ENCODE measurements around the gene MAMDC4.

DNA sequence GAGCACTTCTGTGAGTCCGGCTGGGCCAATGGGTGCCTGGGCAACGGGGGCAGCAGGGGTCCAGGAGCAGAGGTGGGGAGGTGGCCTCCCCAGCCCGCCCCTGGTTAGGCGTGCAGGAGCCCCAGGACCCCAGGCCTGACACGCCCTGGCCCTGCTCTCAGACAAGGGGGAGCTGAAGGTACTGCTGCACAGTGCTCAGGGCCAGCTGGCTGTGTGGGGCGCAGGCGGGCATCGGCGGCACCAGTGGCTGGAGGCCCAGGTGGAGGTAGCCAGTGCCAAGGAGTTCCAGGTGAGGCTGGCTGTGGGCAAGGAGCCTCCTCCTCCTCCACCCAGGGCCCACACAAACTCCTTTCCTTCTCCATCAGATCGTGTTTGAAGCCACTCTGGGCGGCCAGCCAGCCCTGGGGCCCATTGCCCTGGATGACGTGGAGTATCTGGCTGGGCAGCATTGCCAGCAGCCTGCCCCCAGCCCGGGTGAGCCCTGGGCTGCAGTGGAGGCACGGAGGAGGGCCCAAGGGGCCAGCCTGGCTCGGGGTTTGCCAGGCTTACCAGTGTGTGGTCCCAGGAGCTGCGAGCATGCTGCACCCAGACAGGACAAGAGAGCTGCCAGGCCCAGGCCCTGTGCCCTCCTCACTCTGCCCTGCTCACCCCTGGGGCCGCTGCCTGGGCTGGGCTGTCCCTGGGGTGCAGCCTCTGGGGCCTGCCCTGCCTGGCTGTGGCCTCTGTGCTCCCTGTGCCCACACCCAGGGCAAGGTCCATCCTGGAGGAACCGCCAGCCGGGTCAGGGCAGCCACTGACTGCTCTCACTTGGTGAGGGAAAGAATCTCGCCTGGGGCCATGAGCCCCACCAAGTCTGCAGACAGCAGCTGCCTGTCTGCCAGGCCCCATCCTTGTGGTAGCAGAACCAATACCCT lies 7.0 kb downstream of the MAMDC4 start:
- TF ChIP-seq, protein P1, sequence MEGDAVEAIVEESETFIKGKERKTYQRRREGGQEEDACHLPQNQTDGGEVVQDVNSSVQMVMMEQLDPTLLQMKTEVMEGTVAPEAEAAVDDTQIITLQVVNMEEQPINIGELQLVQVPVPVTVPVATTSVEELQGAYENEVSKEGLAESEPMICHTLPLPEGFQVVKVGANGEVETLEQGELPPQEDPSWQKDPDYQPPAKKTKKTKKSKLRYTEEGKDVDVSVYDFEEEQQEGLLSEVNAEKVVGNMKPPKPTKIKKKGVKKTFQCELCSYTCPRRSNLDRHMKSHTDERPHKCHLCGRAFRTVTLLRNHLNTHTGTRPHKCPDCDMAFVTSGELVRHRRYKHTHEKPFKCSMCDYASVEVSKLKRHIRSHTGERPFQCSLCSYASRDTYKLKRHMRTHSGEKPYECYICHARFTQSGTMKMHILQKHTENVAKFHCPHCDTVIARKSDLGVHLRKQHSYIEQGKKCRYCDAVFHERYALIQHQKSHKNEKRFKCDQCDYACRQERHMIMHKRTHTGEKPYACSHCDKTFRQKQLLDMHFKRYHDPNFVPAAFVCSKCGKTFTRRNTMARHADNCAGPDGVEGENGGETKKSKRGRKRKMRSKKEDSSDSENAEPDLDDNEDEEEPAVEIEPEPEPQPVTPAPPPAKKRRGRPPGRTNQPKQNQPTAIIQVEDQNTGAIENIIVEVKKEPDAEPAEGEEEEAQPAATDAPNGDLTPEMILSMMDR (IDR thresholded peaks at IDR 0.05 in 2 of 3, conservative IDR thresholded peaks at IDR 0.05 in 1 of 3; ENCODE audit: borderline replicate concordance in 1 of 3, insufficient read depth in 1 of 3, low read depth in 2 of 3, low read length in 2 of 3), result no peak
- TF ChIP-seq POLR2A (IDR thresholded peaks at IDR 0.05; ENCODE audit: borderline replicate concordance, extremely low read depth, insufficient read depth, insufficient read length) (no peak), RAD21 (IDR thresholded peaks at IDR 0.05; ENCODE audit: low read depth) (no peak), POLR2AphosphoS5 (IDR thresholded peaks at IDR 0.05; ENCODE audit: low read depth, low read length) (no peak), SP1 (IDR thresholded peaks at IDR 0.05; ENCODE audit: low read depth) (no peak), EZH2phosphoT487 (IDR thresholded peaks at IDR 0.05; ENCODE audit: borderline replicate concordance) (no peak), ZFX (IDR thresholded peaks at IDR 0.05) (no peak)
- TF ChIP-seq, protein P2, sequence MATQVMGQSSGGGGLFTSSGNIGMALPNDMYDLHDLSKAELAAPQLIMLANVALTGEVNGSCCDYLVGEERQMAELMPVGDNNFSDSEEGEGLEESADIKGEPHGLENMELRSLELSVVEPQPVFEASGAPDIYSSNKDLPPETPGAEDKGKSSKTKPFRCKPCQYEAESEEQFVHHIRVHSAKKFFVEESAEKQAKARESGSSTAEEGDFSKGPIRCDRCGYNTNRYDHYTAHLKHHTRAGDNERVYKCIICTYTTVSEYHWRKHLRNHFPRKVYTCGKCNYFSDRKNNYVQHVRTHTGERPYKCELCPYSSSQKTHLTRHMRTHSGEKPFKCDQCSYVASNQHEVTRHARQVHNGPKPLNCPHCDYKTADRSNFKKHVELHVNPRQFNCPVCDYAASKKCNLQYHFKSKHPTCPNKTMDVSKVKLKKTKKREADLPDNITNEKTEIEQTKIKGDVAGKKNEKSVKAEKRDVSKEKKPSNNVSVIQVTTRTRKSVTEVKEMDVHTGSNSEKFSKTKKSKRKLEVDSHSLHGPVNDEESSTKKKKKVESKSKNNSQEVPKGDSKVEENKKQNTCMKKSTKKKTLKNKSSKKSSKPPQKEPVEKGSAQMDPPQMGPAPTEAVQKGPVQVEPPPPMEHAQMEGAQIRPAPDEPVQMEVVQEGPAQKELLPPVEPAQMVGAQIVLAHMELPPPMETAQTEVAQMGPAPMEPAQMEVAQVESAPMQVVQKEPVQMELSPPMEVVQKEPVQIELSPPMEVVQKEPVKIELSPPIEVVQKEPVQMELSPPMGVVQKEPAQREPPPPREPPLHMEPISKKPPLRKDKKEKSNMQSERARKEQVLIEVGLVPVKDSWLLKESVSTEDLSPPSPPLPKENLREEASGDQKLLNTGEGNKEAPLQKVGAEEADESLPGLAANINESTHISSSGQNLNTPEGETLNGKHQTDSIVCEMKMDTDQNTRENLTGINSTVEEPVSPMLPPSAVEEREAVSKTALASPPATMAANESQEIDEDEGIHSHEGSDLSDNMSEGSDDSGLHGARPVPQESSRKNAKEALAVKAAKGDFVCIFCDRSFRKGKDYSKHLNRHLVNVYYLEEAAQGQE (IDR thresholded peaks at IDR 0.05; ENCODE audit: low read depth), result no peak
- TF ChIP-seq, protein P3, sequence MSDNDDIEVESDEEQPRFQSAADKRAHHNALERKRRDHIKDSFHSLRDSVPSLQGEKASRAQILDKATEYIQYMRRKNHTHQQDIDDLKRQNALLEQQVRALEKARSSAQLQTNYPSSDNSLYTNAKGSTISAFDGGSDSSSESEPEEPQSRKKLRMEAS (IDR thresholded peaks at IDR 0.05), result no peak
- TF ChIP-seq, protein P4, sequence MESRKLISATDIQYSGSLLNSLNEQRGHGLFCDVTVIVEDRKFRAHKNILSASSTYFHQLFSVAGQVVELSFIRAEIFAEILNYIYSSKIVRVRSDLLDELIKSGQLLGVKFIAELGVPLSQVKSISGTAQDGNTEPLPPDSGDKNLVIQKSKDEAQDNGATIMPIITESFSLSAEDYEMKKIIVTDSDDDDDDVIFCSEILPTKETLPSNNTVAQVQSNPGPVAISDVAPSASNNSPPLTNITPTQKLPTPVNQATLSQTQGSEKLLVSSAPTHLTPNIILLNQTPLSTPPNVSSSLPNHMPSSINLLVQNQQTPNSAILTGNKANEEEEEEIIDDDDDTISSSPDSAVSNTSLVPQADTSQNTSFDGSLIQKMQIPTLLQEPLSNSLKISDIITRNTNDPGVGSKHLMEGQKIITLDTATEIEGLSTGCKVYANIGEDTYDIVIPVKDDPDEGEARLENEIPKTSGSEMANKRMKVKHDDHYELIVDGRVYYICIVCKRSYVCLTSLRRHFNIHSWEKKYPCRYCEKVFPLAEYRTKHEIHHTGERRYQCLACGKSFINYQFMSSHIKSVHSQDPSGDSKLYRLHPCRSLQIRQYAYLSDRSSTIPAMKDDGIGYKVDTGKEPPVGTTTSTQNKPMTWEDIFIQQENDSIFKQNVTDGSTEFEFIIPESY (IDR thresholded peaks at IDR 0.05; ENCODE audit: extremely low read depth, insufficient replicate concordance, low read length), result no peak
